Kidney (tissue), 14 donors: ENCODE data around the gene UBXN2A. TPM values are rescaled to one million over a fixed set of nuclear protein-coding genes. Genes with fewer than 3 reads are reported as not detected.

Experiments
- DNase-seq, 5 donors: peaks; one replicate each; pipeline ENCODE4 v3.0.0-alpha.2; 2013 to 2020
- FAIRE-seq: peaks from 2 replicates; lab custom pipeline; 2012; peaks lifted over from hg19 to GRCh38; lab: Jason Lieb, UNC
- H3K27ac ChIP-seq, 2 donors: one replicate each; pipeline ENCODE4 v1.7.0; 2013; ENCODE audit warnings: low read depth in 2 of 2, low read length in 2 of 2, inconsistent platforms in 1 of 2
- H3K27me3 ChIP-seq: one replicate; pipeline ENCODE4 v1.7.1; 2013; ENCODE audit warnings: low read length, inconsistent platforms; ENCODE audit not compliant: control insufficient read depth, insufficient read depth
- H3K36me3 ChIP-seq, 3 donors: one replicate each; pipeline versions ENCODE4 v1.7.0 to v1.7.1; 2013; ENCODE audit warnings: low read length in 3 of 3, control low read depth in 1 of 3, inconsistent platforms in 1 of 3; ENCODE audit not compliant: insufficient read depth in 3 of 3, control insufficient read depth in 2 of 3
- H3K4me1 ChIP-seq, 3 donors: one replicate each; pipeline versions ENCODE4 v1.7.0 to v1.7.1; 2013; ENCODE audit warnings: low read length in 3 of 3, inconsistent platforms in 1 of 3, low read depth in 1 of 3; ENCODE audit not compliant: control insufficient read depth in 2 of 3, insufficient read depth in 2 of 3
- H3K4me3 ChIP-seq, 3 donors: one replicate each; pipeline versions ENCODE4 v1.7.0 to v1.8.1; 2013; ENCODE audit warnings: low read length in 3 of 3, control low read depth in 1 of 3, inconsistent platforms in 1 of 3
- H3K9ac ChIP-seq, 3 donors: one replicate each; pipeline versions ENCODE4 v1.7.0 to v1.7.1; 2013; ENCODE audit warnings: low read length in 3 of 3, control low read depth in 1 of 3, inconsistent platforms in 1 of 3
- H3K9me3 ChIP-seq, 3 donors: one replicate each; pipeline versions ENCODE4 v1.7.0 to v1.7.1; 2013; ENCODE audit warnings: low read length in 3 of 3, control low read depth in 1 of 3, inconsistent platforms in 1 of 3; ENCODE audit not compliant: control insufficient read depth in 2 of 3, insufficient read depth in 1 of 3
- intact Hi-C: fragments of 100-400 bp; cut with DNase I; formaldehyde crosslinking; loops from one replicate; pipeline ENCODE4 v1.11.1; 2022
- polyA plus RNA-seq: library from polyadenylated mRNA; stranded (reverse); fragments of 350-450 nt; fragmentation: Illumina TruSeq; extraction: RNeasy Lipid Tissue Mini Kit (QIAGEN cat#74804); gene quantifications from one replicate; pipeline ENCODE4 v1.2.3, GENCODE V29; 2014; ENCODE audit warnings: low read depth, low replicate concordance; ENCODE audit not compliant: insufficient read depth
- total RNA-seq: library from RNA; stranded (reverse); fragmentation: NEBNext Ultra II Directional; extraction: Animal tissue kit (Norgen Biotek cat#: 25700); gene quantifications from one replicate; pipeline ENCODE4 v1.2.1, GENCODE V29; 2021
- TF ChIP-seq, protein P1 (sequence below): IDR thresholded peaks from 3 replicates; pipeline ENCODE4 v1.5.1; 2012; ENCODE audit warnings: mild to moderate bottlenecking, moderate library complexity, borderline replicate concordance; ENCODE audit not compliant: insufficient read depth; ENCODE audit errors: extremely low read depth
- donor health status: control.
- donor health status: control.
- donor health status: control.
- donor health status: control.
- donor health status: control.
- donor health status: DM: yes; HTN: yes; CAD: no.
- donor health status: Normal renal cell carcinoma (clear cell type).

The UBXN2A gene
- total and polyA plus RNA-seq, 2 donors from 2014 or later: 7.9 to 11.9 TPM

GRCh38 chr2:24024018-24024417 lies 83.8 kb downstream of the UBXN2A start:
- Histone ChIP-seq H3K9ac (no peak overlapping the region), H3K27me3 (no peaks in the 10 kb centered on the region), H3K9me3 (no peaks in the 10 kb centered on the region), H3K36me3 (peaks cover 0 to 2% (median 0%) of the 10 kb centered on the region in 3 donors), H3K4me1 (no peaks in the 10 kb centered on the region), H3K27ac (no peak overlapping the region), H3K4me3 (no peak overlapping the region)
- DNase-seq: no peak
- intact Hi-C loops: no loop called here
- TF ChIP-seq, protein P1, sequence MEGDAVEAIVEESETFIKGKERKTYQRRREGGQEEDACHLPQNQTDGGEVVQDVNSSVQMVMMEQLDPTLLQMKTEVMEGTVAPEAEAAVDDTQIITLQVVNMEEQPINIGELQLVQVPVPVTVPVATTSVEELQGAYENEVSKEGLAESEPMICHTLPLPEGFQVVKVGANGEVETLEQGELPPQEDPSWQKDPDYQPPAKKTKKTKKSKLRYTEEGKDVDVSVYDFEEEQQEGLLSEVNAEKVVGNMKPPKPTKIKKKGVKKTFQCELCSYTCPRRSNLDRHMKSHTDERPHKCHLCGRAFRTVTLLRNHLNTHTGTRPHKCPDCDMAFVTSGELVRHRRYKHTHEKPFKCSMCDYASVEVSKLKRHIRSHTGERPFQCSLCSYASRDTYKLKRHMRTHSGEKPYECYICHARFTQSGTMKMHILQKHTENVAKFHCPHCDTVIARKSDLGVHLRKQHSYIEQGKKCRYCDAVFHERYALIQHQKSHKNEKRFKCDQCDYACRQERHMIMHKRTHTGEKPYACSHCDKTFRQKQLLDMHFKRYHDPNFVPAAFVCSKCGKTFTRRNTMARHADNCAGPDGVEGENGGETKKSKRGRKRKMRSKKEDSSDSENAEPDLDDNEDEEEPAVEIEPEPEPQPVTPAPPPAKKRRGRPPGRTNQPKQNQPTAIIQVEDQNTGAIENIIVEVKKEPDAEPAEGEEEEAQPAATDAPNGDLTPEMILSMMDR: no peak
- no peak for FAIRE-seq

DNA sequence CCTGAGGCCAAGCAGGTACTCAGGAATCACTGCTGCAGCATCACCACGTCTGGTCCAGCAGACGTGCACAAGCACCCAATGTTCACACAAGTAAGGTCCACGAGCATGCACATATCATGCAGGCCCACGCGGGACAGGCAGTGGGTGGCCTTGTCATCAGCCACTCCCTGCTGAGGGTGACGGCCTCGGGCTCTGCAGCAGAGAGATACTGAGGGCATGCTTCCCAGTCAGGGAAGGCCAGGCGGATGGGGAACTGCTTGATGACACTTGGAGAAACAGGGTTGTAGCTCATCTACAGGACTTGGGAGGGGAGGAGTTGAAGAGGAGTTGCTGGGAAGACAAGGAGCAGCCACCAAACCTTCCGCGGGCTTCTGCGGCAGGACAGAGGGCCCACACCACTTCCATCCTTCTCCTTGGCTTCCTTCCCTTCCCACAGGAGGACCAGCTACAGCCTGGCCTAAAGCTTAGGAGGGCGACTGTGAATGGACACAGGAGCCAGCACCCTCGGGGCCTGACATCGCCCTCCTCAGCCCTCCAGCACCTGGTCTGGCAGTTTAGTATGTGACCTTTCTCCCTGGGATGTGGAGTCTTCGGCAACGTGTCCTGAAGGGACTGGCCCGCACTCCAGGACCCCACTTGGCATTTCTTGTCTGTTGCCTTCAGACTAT lies 84.9 kb downstream of the UBXN2A start:
- Histone ChIP-seq H3K27ac (no peak overlapping the region), H3K4me3 (no peak overlapping the region), H3K9ac (no peak overlapping the region), H3K36me3 (peaks cover 0 to 9% (median 8%) of the 10 kb centered on the region in 3 donors), H3K27me3 (no peaks in the 10 kb centered on the region), H3K9me3 (no peaks in the 10 kb centered on the region), H3K4me1 (no peaks in the 10 kb centered on the region)
- FAIRE-seq (no peak), DNase-seq (no peak)
- TF ChIP-seq, protein P1: no peak
- intact Hi-C loops: no loop called here

- Histone ChIP-seq H3K27ac (no peak overlapping the region), H3K36me3 (peaks cover 0 to 15% (median 9%) of the 10 kb centered on the region in 3 donors), H3K27me3 (no peaks in the 10 kb centered on the region), H3K9me3 (no peaks in the 10 kb centered on the region), H3K9ac (no peak overlapping the region), H3K4me1 (no peaks in the 10 kb centered on the region), H3K4me3 (no peak overlapping the region)
- TF ChIP-seq, protein P1: no peak
- intact Hi-C loops: no loop called here
- DNase-seq: no peak
- FAIRE-seq: no peak
Measured at GRCh38 chr2:24026233-24026632, 86.0 kb downstream of the UBXN2A start.
